Activated CD4-positive, CD25-positive, alpha-beta regulatory T cell treated with anti-CD3 and anti-CD28 coated beads, Interleukin-2, amount 50 U/mL, for 16 hours (primary cell): Measurements from ENCODE around the gene NPAP1.
"Not testable (repeated sequence)": the region's sequence is repeated elsewhere in the genome, so short reads cannot be mapped to it uniquely, and the experiment has no call there.

ENCODE experiments used
- DNase-seq: peaks from one replicate; pipeline ENCODE4 v3.0.0-alpha.2; 2020; ENCODE audit warnings: low read depth, low spot score

Gene NPAP1

DNA sequence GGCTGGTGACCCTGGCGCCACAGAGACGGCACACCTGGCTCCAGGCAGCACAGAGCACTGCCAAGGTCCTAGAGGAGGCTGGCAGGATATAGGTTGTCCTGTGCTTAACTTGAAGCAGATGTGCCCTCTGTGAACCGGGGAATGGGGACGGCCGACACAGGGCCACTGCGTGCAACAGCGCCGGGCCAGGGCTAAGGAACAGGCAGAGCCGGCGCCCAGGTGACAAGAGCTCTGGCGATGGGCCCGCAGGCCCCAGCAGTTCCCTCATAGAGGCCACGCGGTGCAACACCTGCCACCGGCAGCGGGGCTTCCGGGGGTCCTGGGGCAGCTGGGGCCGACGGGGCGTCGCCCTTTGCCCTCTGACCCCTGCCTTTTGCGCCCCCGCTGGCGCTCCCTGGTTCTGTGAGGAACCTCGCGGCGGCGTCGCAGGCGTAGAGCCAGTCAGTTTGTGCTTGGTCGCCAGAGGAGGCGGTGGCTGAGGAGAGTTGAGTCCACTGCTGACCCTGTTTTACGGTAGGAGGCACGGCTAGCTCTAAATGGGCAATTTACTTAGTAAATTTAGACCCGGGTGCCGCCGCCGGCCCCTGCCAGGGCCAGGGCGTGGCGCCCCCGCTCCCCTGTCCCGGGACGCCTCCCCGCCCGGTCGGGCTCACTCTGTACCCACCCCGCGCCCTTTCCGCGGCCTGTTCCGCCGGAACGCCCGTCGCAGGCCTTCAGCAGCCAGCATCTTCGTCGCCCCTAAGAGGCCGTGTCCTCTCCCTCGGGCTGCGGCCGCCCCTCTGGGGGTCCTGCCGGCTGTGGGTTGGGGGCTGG, at the start of gene NPAP1:
Gene NPAP1, plus strand, starts transcription at position 444 of the 813 bp plus-strand sequence. Its CDS starts 93 bp downstream, at position 537.
- no peak for DNase-seq

GRCh38 chr15:24627443-24627842, 48.1 kb upstream of the NPAP1 start:
- DNase-seq: no peak

DNA sequence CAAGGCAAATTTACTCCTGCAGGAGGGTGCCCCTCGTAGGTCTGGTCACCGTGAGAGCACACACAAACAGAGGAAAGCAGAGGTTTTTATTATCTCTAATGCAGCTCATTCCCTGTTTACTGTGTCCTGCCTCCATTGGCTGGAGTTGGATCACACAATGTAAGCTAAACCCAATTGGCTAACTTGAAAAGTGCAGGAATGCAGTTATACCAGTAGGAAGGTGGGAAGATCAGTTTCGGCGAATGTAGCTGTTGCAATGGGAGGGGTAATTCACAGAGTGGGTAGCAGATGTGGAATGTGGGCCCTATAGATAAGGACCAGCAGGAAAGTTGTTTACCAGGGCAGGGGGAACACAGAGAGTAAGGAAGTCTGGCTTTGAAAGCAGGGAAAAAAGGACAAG, 42.5 kb upstream of the NPAP1 start:
- no peak for DNase-seq

DNA sequence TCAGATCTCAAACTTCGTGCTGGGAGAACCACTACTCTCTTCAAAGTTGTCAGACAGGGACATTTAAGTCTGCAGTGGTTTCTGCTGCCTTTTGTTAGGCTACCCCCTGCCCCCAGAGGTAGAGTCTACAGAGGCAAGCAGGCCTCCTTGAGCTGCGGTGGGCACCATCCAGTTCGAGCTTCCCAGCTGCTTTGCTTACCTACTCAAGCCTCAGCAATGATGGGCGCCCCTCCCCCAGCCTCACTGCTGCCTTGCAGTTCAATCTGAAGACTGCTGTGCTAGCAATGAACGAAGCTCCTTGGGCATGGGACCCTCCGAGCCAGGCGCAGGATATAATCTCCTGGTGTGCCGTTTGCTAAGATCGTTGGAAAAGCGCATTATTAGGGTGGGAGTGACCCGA, 36.2 kb upstream of the NPAP1 start:
- not testable (repeated sequence) for DNase-seq

GRCh38 chr15:24645627-24646026, 29.9 kb upstream of the NPAP1 start:
- no peak for DNase-seq

DNA sequence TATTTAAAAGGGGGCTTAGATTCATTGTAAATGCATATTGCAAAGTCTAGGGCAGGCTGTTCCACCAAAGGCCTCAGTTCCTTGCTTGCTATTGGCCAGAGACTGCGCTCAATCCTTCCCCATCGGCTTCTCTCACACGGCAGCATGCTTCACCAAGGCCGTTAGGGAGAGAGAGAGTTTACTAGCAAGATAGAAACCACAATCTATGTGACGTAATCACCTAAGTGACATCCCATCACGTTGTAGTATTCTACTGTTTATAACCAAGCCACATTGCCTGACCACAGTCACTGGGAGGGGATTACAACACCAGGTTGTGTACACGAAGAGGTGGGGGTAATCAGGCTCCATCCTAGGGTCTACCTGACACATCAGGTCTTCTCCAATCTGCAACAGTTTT, 16.0 kb upstream of the NPAP1 start:
- DNase-seq: no peak

- DNase-seq: no peak
These were observed 12.6 kb upstream of the NPAP1 start for GRCh38 chr15:24662991-24663390.

- no peak for DNase-seq
These were observed 856 bp downstream of the NPAP1 start for GRCh38 chr15:24676431-24676830.

GRCh38 chr15:24678485-24678884, 2.9 kb downstream of the NPAP1 start:
- no peak for DNase-seq

- no peak for DNase-seq
These were observed 6.4 kb downstream of the NPAP1 start for GRCh38 chr15:24682002-24682401.

DNA sequence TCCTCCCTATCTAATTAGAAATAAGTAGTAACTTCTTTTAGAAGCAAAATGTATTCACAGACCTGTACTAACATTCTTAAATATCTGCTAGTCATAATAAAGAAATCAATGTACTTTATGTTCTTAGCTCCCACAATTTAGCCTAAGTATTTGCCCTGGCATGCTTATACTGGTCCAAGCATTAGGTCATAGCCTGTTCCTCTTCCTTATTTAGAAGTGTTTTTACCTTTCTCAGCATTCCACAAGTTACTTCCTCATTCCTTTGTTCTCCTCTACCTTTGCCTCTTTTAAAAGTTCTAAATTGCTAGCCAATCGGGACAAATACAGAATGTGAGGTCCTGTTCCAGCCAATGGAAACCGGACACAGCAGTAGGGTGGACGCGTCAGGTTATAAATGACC, 7.3 kb downstream of the NPAP1 start:
- not testable (repeated sequence) for DNase-seq

DNA sequence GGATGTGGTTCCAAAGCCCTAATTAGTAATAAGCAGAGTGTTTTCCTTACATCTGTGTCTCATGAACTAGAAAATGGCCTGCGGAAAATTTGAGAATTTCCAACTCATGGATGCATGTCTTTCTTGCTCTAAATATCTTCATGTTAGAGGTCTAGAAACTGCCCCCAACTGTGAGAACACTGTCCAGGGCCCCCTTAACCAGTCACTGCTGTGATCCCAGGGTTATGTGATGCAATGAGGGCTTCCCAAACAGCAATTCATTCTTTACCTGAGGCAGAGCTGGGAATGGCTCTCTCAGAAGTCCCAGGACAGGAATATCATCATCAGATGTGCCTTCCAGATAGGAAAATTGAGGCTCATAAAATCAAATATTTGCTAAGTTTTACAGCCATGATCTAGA, 8.2 kb downstream of the NPAP1 start:
- DNase-seq: no peak

DNA sequence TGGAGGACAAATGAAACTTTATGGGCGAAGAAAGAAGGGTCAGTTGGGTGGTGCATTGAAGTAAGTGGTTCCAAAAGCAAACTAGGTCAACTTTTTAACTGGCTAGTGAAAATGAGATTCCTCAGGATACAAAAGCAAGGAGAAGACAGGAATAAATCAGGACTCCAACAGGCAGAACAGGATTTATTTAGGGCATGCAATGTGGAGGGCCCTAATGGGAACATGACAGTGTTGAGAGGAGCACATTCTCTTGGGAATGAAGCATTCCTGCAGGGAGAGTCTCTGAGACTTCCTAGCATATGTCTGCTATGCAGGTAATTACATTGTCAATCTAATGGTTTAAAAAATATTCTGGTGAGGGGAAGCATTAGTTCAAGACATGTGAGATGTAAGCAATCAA, 8.7 kb downstream of the NPAP1 start:
- DNase-seq: no peak

- DNase-seq: no peak
These were observed 20.6 kb downstream of the NPAP1 start for GRCh38 chr15:24696201-24696600.

- DNase-seq: no peak
These were observed 21.3 kb downstream of the NPAP1 start for GRCh38 chr15:24696842-24697241.

GRCh38 chr15:24718289-24719082, 42.9 kb downstream of the NPAP1 start:
- DNase-seq: no peak

DNA sequence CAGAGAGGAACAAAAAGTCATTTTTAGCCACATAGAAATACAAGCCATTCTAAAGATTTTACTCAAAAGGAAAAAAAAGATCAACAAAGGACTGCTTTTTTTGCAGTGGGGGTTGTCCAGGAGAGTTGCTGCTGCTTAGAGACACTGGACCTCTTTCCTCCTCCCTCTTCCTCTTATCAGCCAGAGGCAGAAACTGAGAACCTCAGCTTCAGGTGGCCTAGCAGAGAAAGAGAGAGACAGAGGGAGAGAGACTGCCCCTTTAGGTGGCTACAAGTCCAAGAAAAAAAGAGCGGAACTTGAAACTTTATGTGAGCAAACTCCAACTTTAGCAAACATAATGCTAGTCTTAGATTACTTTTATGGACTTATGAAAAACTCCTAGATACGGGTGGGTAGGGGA, 54.2 kb downstream of the NPAP1 start:
- DNase-seq: no peak
